NCI-H146 (cell line): Measurements from ENCODE around the gene GCH1.

Experiments used
- DNase-seq: peaks from one replicate; lab custom pipeline; 2025; lab: John Stamatoyannopoulos, UW

GCH1 gene

GRCh38 chr14:54797986-54798385 is 104.6 kb downstream of the GCH1 start:
- DNase-seq = no peak

GRCh38 chr14:54797556-54797955 is 105.1 kb downstream of the GCH1 start:
- no peak for DNase-seq

GRCh38 chr14:54796961-54797360 is 105.7 kb downstream of the GCH1 start:
- no peak for DNase-seq

GRCh38 chr14:54794796-54795195 is 107.8 kb downstream of the GCH1 start:
- DNase-seq = no peak

GRCh38 chr14:54794159-54794558 is 108.5 kb downstream of the GCH1 start:
- no peak for DNase-seq

- DNase-seq = no peak
Observed at GRCh38 chr14:54792288-54792687, 110.3 kb downstream of the GCH1 start.
